Right lung (tissue), 5 donors: Measurements from ENCODE around the gene TNS3. TPM values are rescaled to one million over a fixed set of nuclear protein-coding genes. Genes with fewer than 3 reads are reported as not detected.

Experiments used
- DNase-seq, 2 donors: peaks; one replicate each; pipeline ENCODE4 v3.0.0-alpha.2; 2013
- polyA plus RNA-seq, 5 donors: library from polyadenylated mRNA; unstranded; fragments of 120-200 nt; gene quantifications; one replicate each; pipeline versions ENCODE4 v1.2.1 to v1.2.3, GENCODE V29; 2013; ENCODE audit warnings: inconsistent platforms in 1 of 5, low replicate concordance in 1 of 5; ENCODE audit not compliant: insufficient read length in 5 of 5, insufficient read depth in 1 of 5

TNS3 gene
- polyA plus RNA-seq, 5 donors = 76.8 to 102 (median 95.4) TPM

DNA sequence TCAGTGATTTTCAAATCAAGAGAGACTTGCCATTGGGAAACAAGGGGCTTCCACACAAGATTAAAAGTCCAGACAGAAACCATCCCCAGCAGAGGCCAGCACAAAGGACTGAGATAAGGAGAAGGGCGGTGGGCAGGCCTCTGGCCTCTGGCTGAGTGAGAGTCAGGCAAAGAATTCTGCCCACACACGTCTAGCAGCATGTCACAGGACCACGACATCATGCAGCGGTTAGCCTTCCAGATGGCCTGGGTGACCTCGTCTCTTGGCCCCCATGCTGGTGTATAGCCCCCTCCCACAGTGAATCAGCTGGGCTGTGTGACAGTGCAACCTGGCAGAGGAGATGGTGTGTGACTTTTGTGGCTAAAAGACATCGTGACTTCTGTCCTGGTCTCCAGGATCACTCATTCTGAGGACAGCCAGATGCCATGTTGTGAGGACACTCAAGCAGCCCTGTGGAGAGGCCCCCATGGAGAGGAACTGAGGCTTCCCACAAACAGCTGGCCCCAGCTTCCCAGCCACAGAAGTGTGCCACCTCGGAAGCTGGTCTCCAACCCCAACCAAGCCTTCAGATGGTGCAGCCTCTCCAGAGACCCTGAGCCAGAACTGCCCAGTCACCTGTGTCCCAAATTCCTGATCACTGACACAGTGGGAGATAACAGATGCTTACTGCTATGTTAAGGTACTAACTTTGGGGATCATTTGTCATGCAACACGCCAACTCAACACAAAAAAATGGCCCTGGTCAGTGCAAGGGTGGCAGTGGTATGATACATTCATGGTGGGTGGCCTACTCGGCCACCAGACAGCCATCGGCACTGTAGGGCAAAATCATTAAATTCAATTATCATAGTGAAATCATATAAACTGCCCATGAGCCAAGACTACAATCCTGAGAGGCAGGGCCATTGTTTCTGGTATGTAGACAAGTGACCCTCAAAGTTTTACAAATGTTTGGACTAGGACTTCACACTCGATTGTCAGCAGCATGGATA is 73.2 kb downstream of the TNS3 start:
- DNase-seq = no peak

DNA sequence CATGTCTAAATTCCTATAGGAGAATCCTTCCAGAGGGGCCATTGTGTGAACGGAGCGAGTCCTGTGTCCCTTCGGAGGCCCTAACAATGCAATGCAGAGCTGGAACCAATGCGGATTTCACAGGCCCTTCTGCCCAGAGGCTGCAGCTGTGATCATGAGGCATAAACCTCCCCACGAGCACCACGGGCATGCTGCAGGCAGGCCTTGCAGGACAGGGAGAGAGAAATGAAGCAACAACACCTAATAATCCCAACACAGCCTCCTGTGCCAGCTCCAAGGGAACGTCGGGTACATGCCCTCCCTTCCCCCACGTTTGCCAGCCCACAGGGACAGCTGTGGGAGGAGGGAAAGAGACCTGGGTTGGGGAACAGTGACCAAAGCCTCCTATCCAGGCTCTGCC is 74.4 kb downstream of the TNS3 start:
- no peak for DNase-seq

DNA sequence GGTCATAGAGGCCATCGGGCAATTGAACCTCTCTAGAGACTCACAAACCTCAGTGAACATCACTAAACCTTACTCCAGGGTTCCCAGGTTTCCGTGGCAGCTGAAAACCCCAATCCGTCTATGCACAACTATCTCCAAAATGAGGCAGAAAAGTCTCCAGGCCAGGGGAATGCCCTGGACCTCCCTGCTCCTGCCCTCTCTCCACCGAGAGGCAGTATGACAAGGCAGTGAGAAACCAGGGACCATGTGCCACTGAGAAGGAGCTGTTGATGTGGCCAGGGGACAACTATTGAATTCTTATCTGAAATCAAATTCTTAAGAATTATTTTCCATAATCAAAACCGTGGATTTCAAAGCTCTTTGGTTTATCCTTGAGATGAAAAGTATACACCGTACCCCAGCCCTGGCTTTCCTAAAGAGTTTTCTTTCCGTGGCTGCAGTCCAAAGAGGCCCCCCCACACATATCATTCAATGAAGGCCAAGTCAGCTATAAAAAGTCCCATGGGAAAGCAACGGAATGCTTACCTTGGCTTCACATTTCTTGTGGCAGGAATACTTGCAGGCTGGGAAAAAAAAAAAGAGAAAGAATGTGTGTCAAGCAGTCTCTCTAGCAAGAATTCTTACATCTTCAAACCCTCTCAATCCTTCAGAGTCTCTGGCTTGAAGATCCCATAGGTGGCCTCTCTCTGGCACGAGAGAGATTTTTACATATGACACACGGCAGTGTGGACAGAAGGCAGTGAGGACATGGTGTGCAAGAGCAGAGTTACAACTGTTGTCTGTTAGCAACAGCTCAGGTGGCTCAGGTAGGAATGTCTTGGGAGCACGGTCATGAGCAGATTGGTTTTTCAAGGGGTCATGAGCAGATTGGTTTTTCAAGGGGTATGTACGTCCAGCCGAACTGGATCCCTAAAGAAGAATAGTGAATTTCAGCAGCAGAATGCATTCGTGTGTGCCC is 75.2 kb downstream of the TNS3 start:
- DNase-seq = no peak

DNA sequence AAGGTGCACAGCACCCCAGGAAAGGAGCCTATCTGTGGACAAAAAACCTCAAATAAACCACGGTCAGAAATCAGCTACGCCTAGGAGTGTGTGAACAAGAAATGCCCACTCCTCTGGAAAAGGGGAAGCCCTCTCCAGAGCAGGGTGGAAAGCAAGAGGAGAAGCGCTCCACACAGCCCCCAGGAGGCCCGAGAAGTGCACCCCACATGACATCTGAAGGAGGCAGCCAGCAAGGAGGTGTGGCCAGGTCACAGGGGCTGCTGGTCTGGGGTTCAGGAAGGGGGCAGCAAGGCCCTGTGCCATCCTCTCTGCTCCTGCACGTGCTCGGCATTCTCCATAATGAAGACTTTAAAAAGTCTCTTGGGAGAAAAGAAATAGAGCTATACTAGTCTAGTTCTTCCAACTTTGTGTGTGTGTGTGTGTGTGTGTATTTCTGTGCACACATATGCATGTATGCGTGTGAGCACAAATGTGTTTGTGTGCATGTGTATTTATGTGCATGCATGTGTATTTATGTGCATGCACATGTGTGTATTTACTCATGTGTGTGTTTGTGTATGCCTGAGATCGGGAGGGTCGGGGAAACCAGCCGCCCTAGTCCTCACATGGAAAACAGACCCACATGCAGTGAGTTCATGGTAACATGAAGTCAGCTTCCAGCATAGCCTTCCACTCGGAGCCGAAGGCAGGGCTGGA is 76.5 kb downstream of the TNS3 start:
- DNase-seq = no peak

DNA sequence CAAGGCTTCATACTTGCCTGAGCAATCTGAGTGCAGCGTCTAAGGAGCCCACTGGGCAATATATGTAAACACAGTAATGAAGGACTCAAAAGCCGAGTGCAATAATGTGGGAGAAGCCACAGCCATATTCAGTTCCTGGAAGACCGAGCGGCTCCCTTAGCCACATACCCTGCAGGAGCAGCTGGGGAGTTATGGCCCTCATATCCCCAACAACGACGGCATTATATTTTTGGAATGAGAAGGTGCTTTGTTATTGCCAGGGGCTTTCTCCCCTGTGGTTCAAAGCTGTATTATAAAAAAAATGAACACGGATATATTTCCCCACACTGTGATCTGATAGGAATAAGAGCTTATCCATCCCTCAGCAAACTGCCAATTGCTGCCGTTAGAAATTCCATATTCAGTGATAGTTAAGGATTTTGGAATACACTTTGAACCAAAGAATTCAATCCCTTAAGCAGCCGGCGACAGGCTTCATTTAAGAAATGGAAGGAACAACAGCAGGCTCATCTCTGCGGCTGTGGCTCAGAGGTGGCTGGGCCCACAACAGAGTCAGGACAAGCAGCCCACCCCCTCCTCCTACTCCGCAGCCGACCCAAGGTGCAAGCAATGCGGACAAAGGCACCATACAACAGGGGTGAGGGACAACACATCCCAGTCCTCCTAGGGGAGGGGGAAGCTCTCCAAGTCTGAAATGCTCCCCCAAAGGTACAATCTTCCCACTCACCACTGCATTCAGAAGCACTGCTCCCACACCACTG is 77.2 kb downstream of the TNS3 start:
- no peak for DNase-seq

DNA sequence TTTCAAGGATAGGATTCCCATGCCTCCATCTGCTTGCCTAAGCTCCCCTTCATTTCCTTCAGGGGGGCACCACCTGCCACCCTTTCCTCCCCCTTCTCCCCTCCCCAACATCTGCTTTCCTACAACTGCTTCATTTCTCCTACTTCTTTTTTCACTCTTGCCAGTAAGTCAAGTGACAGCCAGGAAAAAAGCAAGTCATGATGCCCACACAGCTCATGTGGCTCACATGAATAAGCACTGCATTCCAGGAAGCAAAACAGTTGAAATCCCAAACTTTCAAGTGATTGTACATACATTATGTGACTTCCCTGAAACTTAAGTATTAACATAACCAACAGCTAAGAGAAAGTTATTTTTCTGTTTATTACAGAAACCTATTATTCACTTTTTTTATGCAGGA is 78.6 kb downstream of the TNS3 start:
- no peak for DNase-seq

DNA sequence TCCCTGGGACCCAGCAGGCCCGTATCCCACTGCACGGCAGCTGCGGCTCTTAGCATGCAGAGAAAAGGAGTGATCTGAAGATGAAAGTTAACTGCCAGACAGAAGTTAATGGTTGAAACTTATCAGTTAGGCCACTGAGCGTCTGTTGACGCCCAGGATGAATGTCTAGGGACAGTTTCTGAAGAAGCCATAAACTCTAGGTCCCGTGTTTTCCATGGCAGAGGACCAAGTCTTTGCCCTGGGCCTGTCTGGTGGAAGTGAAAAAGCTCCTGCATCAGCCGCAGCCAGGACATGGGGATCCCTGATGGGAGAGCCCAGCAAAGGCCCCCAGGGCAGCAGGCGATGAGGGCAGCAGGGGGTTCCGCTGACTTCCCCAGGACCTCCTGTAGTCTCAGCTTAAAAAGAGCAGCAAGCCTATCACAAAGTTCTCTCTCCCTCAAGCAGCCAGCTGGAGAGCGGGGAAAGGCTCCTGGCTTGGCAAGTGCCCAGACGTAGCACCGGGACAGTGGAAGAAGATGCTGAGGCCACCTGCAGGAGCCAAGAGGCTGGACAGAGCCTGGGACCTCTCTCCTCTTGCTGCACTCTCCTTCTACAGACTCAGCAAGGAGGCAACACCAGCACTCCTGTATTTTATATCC is 79.6 kb downstream of the TNS3 start:
- no peak for DNase-seq

DNA sequence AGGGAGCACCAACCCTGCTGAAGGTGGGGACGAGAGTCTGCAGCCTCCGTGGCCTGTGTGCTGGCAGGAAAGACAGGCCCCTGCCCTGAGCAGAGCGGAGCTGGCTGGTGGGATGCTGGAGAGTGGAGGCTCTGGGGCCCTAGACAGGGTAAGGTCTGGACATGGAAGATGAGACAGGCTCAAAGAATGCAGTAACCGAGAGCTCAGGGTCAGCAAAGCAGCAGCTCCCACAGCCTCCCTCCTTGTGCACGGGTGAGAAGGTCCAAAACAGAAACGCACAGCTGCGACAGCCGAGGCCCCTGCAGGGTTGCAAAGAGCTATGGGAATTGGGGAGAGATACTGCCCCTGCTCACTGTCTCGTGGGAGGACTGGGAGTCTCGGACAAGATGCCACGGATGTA is 80.5 kb downstream of the TNS3 start:
- DNase-seq = no peak

DNA sequence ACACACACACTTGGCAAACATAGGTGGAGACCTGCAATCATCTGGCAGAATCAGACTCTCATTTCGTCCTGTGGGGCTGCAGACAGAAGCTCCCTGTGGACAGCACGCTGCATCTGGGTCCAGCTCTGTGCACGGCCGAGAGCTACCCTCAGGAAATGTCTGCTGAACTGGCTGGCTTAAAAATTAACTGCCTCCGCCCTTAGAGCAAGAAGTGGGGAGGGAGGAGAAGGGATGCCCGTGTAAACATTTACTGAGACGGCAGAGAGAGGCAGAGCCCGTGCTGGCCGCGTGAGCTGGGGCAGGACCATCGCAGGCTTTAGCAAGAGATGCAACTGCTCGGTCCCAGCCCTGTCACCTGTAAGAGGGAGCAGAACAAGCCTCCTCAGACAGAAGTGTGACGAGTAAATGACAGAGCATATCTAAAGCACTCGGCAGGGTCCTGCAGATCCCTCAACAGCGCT is 81.8 kb downstream of the TNS3 start:
- no peak for DNase-seq

DNA sequence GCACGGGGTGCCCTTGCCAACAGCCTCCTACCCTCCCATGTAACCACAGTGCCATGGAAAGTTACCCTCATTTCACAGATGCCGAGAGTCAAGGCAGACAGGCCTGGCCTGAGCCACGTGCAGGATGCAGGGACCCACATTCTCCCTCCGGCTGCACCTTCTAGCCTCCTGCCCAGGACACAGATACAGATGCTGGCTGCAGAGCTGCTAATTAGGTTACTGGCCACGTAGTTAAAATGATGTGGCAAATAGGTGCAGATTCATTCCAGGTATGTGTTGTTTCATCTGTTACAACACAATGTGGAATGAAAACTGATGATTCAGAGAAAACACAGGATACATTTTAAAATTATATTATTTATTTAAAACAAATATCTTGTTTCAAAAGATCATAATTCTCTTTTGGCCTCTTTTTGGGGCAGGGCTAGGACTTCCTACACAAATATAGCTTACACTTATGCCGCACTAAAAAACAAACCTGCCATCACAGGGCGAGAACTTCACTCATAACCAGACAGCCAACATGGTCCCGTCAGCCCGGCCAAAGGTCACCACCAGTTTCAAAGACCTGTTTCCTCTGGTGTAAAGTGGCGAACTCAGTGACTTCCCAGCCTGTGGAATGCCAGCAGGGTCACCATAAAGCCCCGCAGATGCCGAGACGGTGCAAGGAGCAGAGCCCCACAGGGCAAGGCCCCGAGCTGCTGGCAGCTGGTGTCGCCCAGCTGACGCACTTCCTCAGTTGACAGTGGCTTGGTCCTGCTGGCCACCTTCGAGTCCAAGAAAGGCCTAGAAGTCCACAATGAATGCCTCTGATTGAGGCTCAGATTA is 83.5 kb downstream of the TNS3 start:
- no peak for DNase-seq

DNA sequence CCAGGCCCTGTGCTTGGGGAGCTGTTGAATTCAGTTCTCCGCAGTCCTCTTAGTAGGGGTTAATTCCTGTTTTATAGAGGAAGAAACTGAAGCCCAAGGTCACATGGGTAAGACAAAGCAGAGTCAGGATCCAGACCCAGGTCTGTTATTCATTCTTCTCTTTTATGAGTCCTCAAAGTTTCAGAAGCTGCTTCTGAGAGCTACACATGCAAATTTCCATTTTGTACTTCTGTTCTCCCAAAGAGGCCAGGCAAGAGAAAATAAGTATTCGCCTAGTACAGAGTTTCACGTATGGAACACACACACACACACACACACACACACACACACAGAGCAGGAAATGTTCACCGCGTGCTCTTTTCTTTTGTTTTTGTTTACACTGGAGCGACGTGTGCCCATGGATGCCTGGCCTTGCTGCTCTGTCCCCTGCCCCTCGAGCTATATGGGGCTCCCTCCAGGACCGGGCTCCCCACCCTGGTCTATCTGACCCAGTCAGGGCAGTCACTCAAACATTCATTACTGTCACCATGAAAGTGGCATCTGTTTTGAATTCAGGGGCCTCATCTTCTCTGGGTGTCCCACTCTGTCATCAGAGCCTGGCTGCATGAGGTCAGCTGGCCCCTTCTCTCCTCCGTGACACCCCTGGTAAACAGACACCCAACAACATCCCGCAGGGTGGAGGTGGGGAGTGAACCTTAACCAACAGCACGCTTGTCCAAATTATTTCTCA is 84.4 kb downstream of the TNS3 start:
- DNase-seq = no peak

DNA sequence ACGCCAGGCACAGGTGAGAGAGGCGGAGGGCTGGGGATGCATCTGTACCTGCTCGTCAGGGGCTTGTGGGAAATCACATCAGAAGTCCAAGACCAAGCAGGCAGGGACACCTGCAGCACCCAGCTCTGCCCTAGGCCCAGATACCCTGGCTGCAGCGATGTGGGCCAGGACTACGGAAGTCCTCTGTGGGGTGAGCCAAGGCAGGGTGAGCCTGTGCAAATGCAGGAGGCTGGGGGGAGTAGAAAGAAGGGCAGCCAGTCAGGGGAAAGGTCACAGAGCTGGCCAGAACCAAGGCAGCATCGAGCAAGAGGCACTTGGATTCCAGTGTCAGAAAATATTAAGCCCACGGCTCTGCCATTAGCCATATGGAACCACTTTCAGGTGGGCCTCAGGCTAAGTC is 85.2 kb downstream of the TNS3 start:
- no peak for DNase-seq

DNA sequence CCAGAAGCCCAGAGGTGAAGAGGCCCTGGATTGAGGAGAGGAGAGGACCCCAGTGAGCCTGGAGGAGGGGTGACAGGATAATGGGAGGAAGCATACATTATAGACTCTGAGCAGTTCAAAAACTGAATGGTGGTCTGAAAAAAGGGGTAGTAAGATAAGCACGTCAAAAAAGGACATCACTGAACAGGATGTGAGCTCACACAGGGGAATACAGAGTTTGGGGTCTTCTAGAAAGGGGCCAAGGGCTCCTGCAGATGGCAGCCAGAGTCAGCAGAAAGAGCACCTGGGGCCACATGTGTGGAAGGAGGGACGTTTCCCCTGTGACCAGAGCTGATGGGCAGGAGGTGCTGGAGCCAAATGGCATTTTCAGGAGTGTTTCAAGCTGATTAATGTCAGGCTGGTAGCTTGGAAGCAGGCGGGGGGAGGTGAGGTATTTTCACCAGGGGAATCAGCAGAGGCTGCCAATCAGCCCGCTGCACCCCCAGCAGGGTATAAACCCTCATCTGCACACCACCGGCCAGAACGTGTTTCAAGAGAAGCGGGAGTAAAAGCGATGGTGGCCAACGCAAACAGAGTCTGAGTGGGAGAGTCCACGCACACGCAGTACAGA is 85.8 kb downstream of the TNS3 start:
- DNase-seq = no peak

DNA sequence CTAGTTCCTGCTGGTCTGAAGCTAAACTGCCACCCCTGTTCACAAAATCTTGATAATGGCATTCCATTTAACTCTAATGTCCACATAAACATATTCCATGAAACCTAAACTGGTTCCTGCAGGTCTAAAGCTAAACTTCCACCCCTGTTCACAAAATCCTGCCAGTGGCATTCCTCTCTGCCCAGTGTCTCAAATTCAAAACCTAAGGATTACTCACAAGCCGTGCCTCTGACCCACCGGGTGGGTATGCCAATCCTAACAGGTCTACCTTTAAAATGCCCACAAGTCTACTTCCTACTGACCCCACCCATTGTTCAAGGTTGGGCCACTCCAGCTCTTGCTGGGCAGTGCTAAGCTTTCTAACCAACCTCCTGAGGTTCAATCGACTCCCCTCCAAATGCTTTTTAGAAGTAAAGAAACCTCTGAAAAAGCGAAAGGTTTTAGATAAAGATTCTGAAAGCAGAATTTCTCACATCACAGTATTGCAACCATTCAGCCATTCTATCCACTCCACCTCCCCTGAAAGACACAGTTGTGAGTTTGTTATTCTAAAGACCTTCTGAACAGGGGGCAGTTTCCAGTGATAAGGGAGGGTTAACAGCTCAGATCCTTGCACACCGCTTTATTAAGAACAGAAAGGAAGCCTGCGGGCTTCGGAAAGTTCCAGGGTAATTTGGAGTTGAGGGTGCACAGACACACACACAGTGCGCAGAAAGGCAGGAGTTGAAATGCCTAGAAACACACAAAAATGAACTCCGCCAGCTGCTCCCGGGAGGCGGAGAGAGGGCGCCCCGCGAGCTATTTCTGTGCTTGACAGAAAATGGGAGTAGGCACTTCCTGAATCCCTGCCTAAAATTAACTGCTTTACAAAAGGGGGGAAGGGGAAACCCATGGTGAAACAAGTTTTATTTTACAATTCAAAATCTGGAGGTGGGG is 87.7 kb downstream of the TNS3 start:
- DNase-seq = no peak

DNA sequence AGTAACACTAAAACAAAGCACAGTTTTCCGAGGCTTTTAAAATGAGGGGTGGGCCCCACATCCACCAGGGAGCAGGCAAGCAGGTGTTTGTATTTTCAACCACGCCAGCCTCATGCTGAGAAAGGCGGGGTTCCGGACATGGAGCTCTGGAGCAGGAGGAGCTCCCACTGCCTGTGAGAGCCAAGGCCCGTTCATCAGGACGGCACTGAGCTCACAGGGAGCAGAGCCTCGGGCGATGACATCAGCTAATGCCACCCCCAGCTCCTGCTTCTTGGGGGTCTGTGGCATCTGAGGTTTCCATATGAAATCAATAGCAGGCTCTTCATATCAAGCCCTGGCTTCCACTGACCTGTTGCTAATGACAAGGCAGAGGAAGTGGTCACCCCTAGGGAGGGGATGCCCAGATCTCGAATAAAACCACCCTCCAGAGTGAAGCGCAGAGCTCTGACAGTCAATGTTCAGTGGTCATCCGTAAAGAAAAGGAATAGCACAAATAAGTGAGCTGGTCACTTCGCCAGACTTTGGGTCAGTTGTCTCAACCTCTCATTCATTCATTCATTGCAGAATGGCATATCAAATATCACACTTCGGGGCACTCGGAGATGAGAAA is 89.1 kb downstream of the TNS3 start:
- no peak for DNase-seq

DNA sequence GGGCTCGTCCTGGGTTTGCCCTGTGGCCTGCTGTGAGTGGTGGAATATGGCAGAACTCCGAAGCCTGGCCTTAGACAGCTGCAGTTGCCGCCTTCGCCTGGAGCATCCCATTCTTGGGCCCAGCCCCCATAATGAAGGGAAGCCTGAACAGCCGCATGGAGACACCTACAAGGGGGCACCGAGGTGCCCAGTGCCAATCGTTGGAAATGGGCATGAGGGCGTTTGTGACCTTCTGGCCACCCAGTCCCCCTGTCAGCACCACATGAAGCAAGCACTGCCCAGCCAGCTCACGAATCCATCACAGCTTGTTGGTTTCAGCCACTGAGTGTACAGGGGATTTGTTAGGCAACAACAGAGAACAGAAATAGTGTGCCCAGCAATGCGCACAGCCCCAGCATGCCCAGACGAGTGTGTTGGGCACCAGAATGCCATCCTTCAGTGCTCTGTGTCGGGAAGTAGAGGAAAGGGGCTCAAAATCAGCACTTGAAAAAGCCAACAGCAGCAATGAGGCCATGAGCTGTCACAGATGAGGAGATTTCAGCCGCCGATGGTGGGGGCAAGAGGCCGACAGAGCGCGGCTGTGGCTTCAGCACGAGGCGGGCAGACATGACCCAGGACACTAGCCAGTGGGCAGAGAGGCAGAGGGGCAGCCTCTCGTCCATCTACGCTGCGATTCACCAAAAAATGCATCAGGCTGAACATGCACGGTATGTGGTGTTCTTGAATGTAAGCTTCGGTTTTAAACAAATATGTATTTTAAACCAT is 91.2 kb downstream of the TNS3 start:
- DNase-seq = no peak
